Chondrocyte (in vitro differentiated cells): Measurements from ENCODE around the gene CDC42SE1. TPM values are rescaled to one million over a fixed set of nuclear protein-coding genes. Genes with fewer than 3 reads are reported as not detected.
A peak's percentile ranks its signal among the peaks of the same experiment; 100 is the strongest.

Experiments used
- DNase-seq: peaks from one replicate; pipeline ENCODE4 v3.0.0; 2021; ENCODE audit warnings: mixed read lengths, low spot score
- H3K27ac Mint-ChIP-seq: one replicate; pipeline ENCODE4 v1.8.0; 2021; ENCODE audit warnings: mild to moderate bottlenecking, moderate library complexity, mixed read lengths; ENCODE audit not compliant: unreplicated experiment
- H3K27me3 Mint-ChIP-seq: 2 replicates; pipeline ENCODE4 v1.8.0; 2021; ENCODE audit warnings: low read depth, mixed read lengths
- H3K36me3 Mint-ChIP-seq: 2 replicates; pipeline ENCODE4 v1.8.0; 2021; ENCODE audit warnings: low read depth, mixed read lengths
- H3K4me1 Mint-ChIP-seq: 2 replicates; pipeline ENCODE4 v1.8.0; 2021; ENCODE audit warnings: low read depth, mild to moderate bottlenecking, mixed read lengths
- H3K4me3 Mint-ChIP-seq: one replicate; pipeline ENCODE4 v1.8.0; 2021; ENCODE audit warnings: mild to moderate bottlenecking, moderate library complexity, mixed read lengths; ENCODE audit not compliant: unreplicated experiment
- H3K9me3 Mint-ChIP-seq: 2 replicates; pipeline ENCODE4 v1.8.0; 2021; ENCODE audit warnings: low read depth, mixed read lengths
- CTCF ChIP-seq: fragments of 200-600 bp; sonication (generic); IDR thresholded peaks from 2 replicates; pipeline ENCODE4 v1.5.0; 2021; ENCODE audit warnings: antibody characterized with exemption, mild to moderate bottlenecking, moderate library complexity
- total RNA-seq: library from RNA; stranded (reverse); gene quantifications from 3 replicates; pipeline ENCODE4 v1.2.1, GENCODE V29; 2021

Gene CDC42SE1
- total RNA-seq, 1 donor from 2014 or later: 76.6 TPM

- DNase-seq: no peak
- Mint-ChIP-seq H3K4me3 (no peak overlapping the region), H3K4me1 (peaks cover 26% of the 10 kb centered on the region), H3K9me3 (no peaks in the 10 kb centered on the region), H3K27me3 (no peaks in the 10 kb centered on the region), H3K36me3 (peaks cover 20% of the 10 kb centered on the region), H3K27ac (peak overlapping the region; percentile 15)
- TF ChIP-seq CTCF: no peak
Measured at GRCh38 chr1:151050051-151050688, 9.3 kb downstream of the CDC42SE1 start.

GRCh38 chr1:151049458-151049857 is 10.0 kb downstream of the CDC42SE1 start:
- H3K4me1 Mint-ChIP-seq: peaks cover 26% of the 10 kb centered on the region
- no peak for DNase-seq
- H3K27me3 Mint-ChIP-seq: no peaks in the 10 kb centered on the region
- no peak for TF ChIP-seq CTCF
- peak overlapping the region; percentile 95 for H3K27ac Mint-ChIP-seq
- peaks cover 18% of the 10 kb centered on the region for H3K36me3 Mint-ChIP-seq
- H3K9me3 Mint-ChIP-seq: no peaks in the 10 kb centered on the region
- no peak overlapping the region for H3K4me3 Mint-ChIP-seq

- Mint-ChIP-seq H3K27ac (peak overlapping the region; percentile 95), H3K36me3 (peaks cover 14% of the 10 kb centered on the region), H3K4me3 (peak overlapping the region; percentile 93), H3K27me3 (no peaks in the 10 kb centered on the region), H3K4me1 (peaks cover 26% of the 10 kb centered on the region), H3K9me3 (no peaks in the 10 kb centered on the region)
- peak; percentile 63 for TF ChIP-seq CTCF
- no peak for DNase-seq
Measured at GRCh38 chr1:151048645-151049032, 10.8 kb downstream of the CDC42SE1 start.

- H3K36me3 Mint-ChIP-seq: peaks cover 14% of the 10 kb centered on the region
- H3K27me3 Mint-ChIP-seq: no peaks in the 10 kb centered on the region
- H3K4me1 Mint-ChIP-seq: peaks cover 26% of the 10 kb centered on the region
- TF ChIP-seq CTCF: peak; percentile 83
- H3K27ac Mint-ChIP-seq: peak overlapping the region; percentile 95
- DNase-seq: no peak
- no peaks in the 10 kb centered on the region for H3K9me3 Mint-ChIP-seq
- H3K4me3 Mint-ChIP-seq: peak overlapping the region; percentile 93
Measured at GRCh38 chr1:151047925-151048644, 11.3 kb downstream of the CDC42SE1 start.

GRCh38 chr1:151047591-151047924 is 11.9 kb downstream of the CDC42SE1 start, which contains the start of gene C1orf56:
C1orf56 (plus strand) TSS chr1:151047751; CDS start chr1:151047848, 97 bp downstream.
- DNase-seq: no peak
- H3K27me3 Mint-ChIP-seq: no peaks in the 10 kb centered on the region
- H3K4me1 Mint-ChIP-seq: peaks cover 26% of the 10 kb centered on the region
- H3K9me3 Mint-ChIP-seq: no peaks in the 10 kb centered on the region
- no peak for TF ChIP-seq CTCF
- peak within 1 kb of the TSS; percentile 93 for H3K4me3 Mint-ChIP-seq
- H3K36me3 Mint-ChIP-seq: peaks cover 11% of the 10 kb centered on the region
- peak within 1 kb of the TSS; percentile 95 for H3K27ac Mint-ChIP-seq
